ENCODE measurements around the gene NTN5.
"Not testable (repeated sequence)": the region's sequence is repeated elsewhere in the genome, so short reads cannot be mapped to it uniquely, and the experiment has no call there.

The NTN5 gene

GRCh38 chr19:48720251-48720612 lies 47.4 kb upstream of the NTN5 start:
- H3F3A ChIP-seq (ENCODE audit: control insufficient read depth, insufficient read depth) = peaks cover 3% of the 10 kb centered on the region
- peak overlapping the region; percentile 71 for H3K27ac ChIP-seq (ENCODE audit: low read depth, low read length)
- H3K4me1 ChIP-seq (ENCODE audit: control insufficient read depth, low read length) = peaks cover 31% of the 10 kb centered on the region
- no peaks in the 10 kb centered on the region for H4K20me1 ChIP-seq (ENCODE audit: control insufficient read depth, insufficient read depth, low read depth, low read length)
- H3K36me3 ChIP-seq (ENCODE audit: control insufficient read depth, low read length) = no peaks in the 10 kb centered on the region; the same call in 1 of the 2 replicates
- no peaks in the 10 kb centered on the region for H3K9me3 ChIP-seq (ENCODE audit: control insufficient read depth, insufficient read depth, low read length)
- no peak for TF ChIP-seq EZH2phosphoT487 (IDR thresholded peaks at IDR 0.05; ENCODE audit: borderline replicate concordance, low read length)
- TF ChIP-seq CTCF (IDR thresholded peaks at IDR 0.05; ENCODE audit: low read depth, low read length, poor library complexity, severe bottlenecking) = no peak
- H3K4me3 ChIP-seq (ENCODE audit: low read length) = peak overlapping the region; percentile 81
- no peaks in the 10 kb centered on the region for H3K9me2 ChIP-seq (replicated peaks; ENCODE audit: control insufficient read depth, low read length)
- H3K27me3 ChIP-seq (ENCODE audit: control insufficient read depth, low read length) = no peaks in the 10 kb centered on the region
- H3K79me2 ChIP-seq (ENCODE audit: control insufficient read depth, low read length) = no peaks in the 10 kb centered on the region; the same call in 1 of the 2 replicates
- peak overlapping the region; percentile 76 for H3K4me2 ChIP-seq (ENCODE audit: low read length)

- no peaks in the 10 kb centered on the region for H4K20me1 ChIP-seq (ENCODE audit: control insufficient read depth, insufficient read depth, low read depth, low read length)
- H3K36me3 ChIP-seq (ENCODE audit: control insufficient read depth, low read length) = no peaks in the 10 kb centered on the region
- TF ChIP-seq CTCF (IDR thresholded peaks at IDR 0.05; ENCODE audit: low read depth, low read length, poor library complexity, severe bottlenecking) (no peak), EZH2phosphoT487 (IDR thresholded peaks at IDR 0.05; ENCODE audit: borderline replicate concordance, low read length) (no peak)
- peaks cover 3% of the 10 kb centered on the region for H3F3A ChIP-seq (ENCODE audit: control insufficient read depth, insufficient read depth)
- H3K27ac ChIP-seq (ENCODE audit: low read depth, low read length) = peak within 1 kb of the TSS; percentile 71
- no peaks in the 10 kb centered on the region for H3K27me3 ChIP-seq (ENCODE audit: control insufficient read depth, low read length)
- H3K4me3 ChIP-seq (ENCODE audit: low read length) = peak within 1 kb of the TSS; percentile 81
- H3K9me3 ChIP-seq (ENCODE audit: control insufficient read depth, insufficient read depth, low read length) = no peaks in the 10 kb centered on the region
- peak within 1 kb of the TSS; percentile 76 for H3K4me2 ChIP-seq (ENCODE audit: low read length)
- H3K79me2 ChIP-seq (ENCODE audit: control insufficient read depth, low read length) = peaks cover 7% of the 10 kb centered on the region
- no peaks in the 10 kb centered on the region for H3K9me2 ChIP-seq (replicated peaks; ENCODE audit: control insufficient read depth, low read length)
- peaks cover 31% of the 10 kb centered on the region for H3K4me1 ChIP-seq (ENCODE audit: control insufficient read depth, low read length)
Observed at GRCh38 chr19:48719263-48720171, 46.7 kb upstream of the NTN5 start, which contains the start of gene MAMSTR. Gene MAMSTR (minus strand): TSS chr19:48719725. CDS start chr19:48719031, 694 bp downstream.

- Histone ChIP-seq H3K36me3 (ENCODE audit: control insufficient read depth, low read length) (no peaks in the 10 kb centered on the region), H3K9me3 (ENCODE audit: control insufficient read depth, insufficient read depth, low read length) (no peaks in the 10 kb centered on the region), H3K79me2 (ENCODE audit: control insufficient read depth, low read length) (peaks cover 7% of the 10 kb centered on the region), H3K4me2 (ENCODE audit: low read length) (no peak overlapping the region), H3F3A (ENCODE audit: control insufficient read depth, insufficient read depth) (peaks cover 3% of the 10 kb centered on the region; the same call in 1 of the 2 replicates), H4K20me1 (ENCODE audit: control insufficient read depth, insufficient read depth, low read depth, low read length) (no peaks in the 10 kb centered on the region), H3K4me3 (ENCODE audit: low read length) (no peak overlapping the region), H3K9me2 (replicated peaks; ENCODE audit: control insufficient read depth, low read length) (no peaks in the 10 kb centered on the region), H3K27ac (ENCODE audit: low read depth, low read length) (no peak overlapping the region), H3K27me3 (ENCODE audit: control insufficient read depth, low read length) (no peaks in the 10 kb centered on the region), H3K4me1 (ENCODE audit: control insufficient read depth, low read length) (peaks cover 29% of the 10 kb centered on the region)
- no peak for TF ChIP-seq EZH2phosphoT487 (IDR thresholded peaks at IDR 0.05; ENCODE audit: borderline replicate concordance, low read length)
- no peak for TF ChIP-seq CTCF (IDR thresholded peaks at IDR 0.05; ENCODE audit: low read depth, low read length, poor library complexity, severe bottlenecking)
Observed at GRCh38 chr19:48718711-48719231, 46.0 kb upstream of the NTN5 start.

- H4K20me1 ChIP-seq (ENCODE audit: control insufficient read depth, insufficient read depth, low read depth, low read length); H3K4me3 ChIP-seq (ENCODE audit: low read length); H3K9me2 ChIP-seq (replicated peaks; ENCODE audit: control insufficient read depth, low read length); H3K27ac ChIP-seq (ENCODE audit: low read depth, low read length); H3K79me2 ChIP-seq (ENCODE audit: control insufficient read depth, low read length); H3K4me2 ChIP-seq (ENCODE audit: low read length); H3K9me3 ChIP-seq (ENCODE audit: control insufficient read depth, insufficient read depth, low read length); H3F3A ChIP-seq (ENCODE audit: control insufficient read depth, insufficient read depth); H3K36me3 ChIP-seq (ENCODE audit: control insufficient read depth, low read length); H3K27me3 ChIP-seq (ENCODE audit: control insufficient read depth, low read length): not testable (repeated sequence)
- H3K4me1 ChIP-seq (ENCODE audit: control insufficient read depth, low read length) = peaks cover 34% of the 10 kb centered on the region
Observed at GRCh38 chr19:48718106-48718505, 45.3 kb upstream of the NTN5 start.
